HG03571 (cell line): ENCODE data around the gene TSPAN13.
"Not testable (repeated sequence)": the region's sequence is repeated elsewhere in the genome, so short reads cannot be mapped to it uniquely, and the experiment has no call there.

ENCODE experiments used
- ATAC-seq: cut with Tn5 transposase; IDR thresholded peaks from one replicate; pipeline ENCODE4 v1.9.1; 2021; ENCODE audit not compliant: unreplicated experiment

The TSPAN13 gene

GRCh38 chr7:16740623-16740953 lies 13.0 kb upstream of the TSPAN13 start:
- no peak for ATAC-seq

GRCh38 chr7:16740996-16741395 lies 12.6 kb upstream of the TSPAN13 start:
- no peak for ATAC-seq

GRCh38 chr7:16741676-16742075 lies 11.9 kb upstream of the TSPAN13 start:
- no peak for ATAC-seq

GRCh38 chr7:16742547-16742946 lies 11.0 kb upstream of the TSPAN13 start:
- no peak for ATAC-seq

- no peak for ATAC-seq
Measured at GRCh38 chr7:16743236-16743635, 10.3 kb upstream of the TSPAN13 start.

GRCh38 chr7:16744518-16745250 lies 8.9 kb upstream of the TSPAN13 start:
- ATAC-seq = no peak

GRCh38 chr7:16745645-16746044 lies 7.9 kb upstream of the TSPAN13 start:
- ATAC-seq = no peak

- no peak for ATAC-seq
Measured at GRCh38 chr7:16747102-16747501, 6.5 kb upstream of the TSPAN13 start.

- ATAC-seq = no peak
Measured at GRCh38 chr7:16753932-16754855, 639 bp downstream of the TSPAN13 start.

- no peak for ATAC-seq
Measured at GRCh38 chr7:16754856-16755317, 1.3 kb downstream of the TSPAN13 start.

- ATAC-seq = no peak
Measured at GRCh38 chr7:16755397-16755796, 1.8 kb downstream of the TSPAN13 start.

- no peak for ATAC-seq
Measured at GRCh38 chr7:16758036-16758435, 4.5 kb downstream of the TSPAN13 start.

GRCh38 chr7:16758631-16759611 lies 5.4 kb downstream of the TSPAN13 start:
- no peak for ATAC-seq

- no peak for ATAC-seq
Measured at GRCh38 chr7:16759840-16760239, 6.3 kb downstream of the TSPAN13 start.

- no peak for ATAC-seq
Measured at GRCh38 chr7:16762177-16762576, 8.6 kb downstream of the TSPAN13 start.

- no peak for ATAC-seq
Measured at GRCh38 chr7:16764942-16765341, 11.4 kb downstream of the TSPAN13 start.

GRCh38 chr7:16765436-16765859 lies 11.9 kb downstream of the TSPAN13 start:
- no peak for ATAC-seq

- not testable (repeated sequence) for ATAC-seq
Measured at GRCh38 chr7:16769994-16770393, 16.4 kb downstream of the TSPAN13 start.

- ATAC-seq = no peak
Measured at GRCh38 chr7:16770657-16771329, 17.2 kb downstream of the TSPAN13 start.

- no peak for ATAC-seq
Measured at GRCh38 chr7:16773326-16773725, 19.8 kb downstream of the TSPAN13 start.
